HL-60/S4 (cell line): Measurements from ENCODE around the gene KRTAP5-9.
"Not testable (repeated sequence)": the region's sequence is repeated elsewhere in the genome, so short reads cannot be mapped to it uniquely, and the experiment has no call there.

Experiments
- in situ Hi-C: fragments of 300-500 bp; cut with MboI; formaldehyde crosslinking; loops from 2 replicates; pipeline ENCODE4 v1.14.3; 2022; ENCODE audit warnings: low sequenced_read_pairs

KRTAP5-9 gene

GRCh38 chr11:71580057-71581003 is 32.1 kb downstream of the KRTAP5-9 start:
- in situ Hi-C loops = no loop called here

GRCh38 chr11:71581826-71582225 is 33.6 kb downstream of the KRTAP5-9 start:
- in situ Hi-C loops = no loop called here

- in situ Hi-C loops = no loop called here
Measured at GRCh38 chr11:71582309-71582895, 34.2 kb downstream of the KRTAP5-9 start, which contains the start of gene KRTAP5-11. KRTAP5-11 (minus strand) TSS chr11:71582875; CDS start chr11:71582837, 38 bp downstream.

- in situ Hi-C loops = not testable (repeated sequence)
Measured at GRCh38 chr11:71582969-71583368, 34.7 kb downstream of the KRTAP5-9 start.

- in situ Hi-C loops = not testable (repeated sequence)
Measured at GRCh38 chr11:71585673-71586072, 37.5 kb downstream of the KRTAP5-9 start.

GRCh38 chr11:71588314-71588713 is 40.1 kb downstream of the KRTAP5-9 start:
- in situ Hi-C loops = not testable (repeated sequence)

- in situ Hi-C loops = not testable (repeated sequence)
Measured at GRCh38 chr11:71588822-71589545, 40.8 kb downstream of the KRTAP5-9 start.

GRCh38 chr11:71589546-71589920 is 41.3 kb downstream of the KRTAP5-9 start:
- in situ Hi-C loops = not testable (repeated sequence)
